NAMALWA (cell line): ENCODE measurements around the gene CD40.

Experiments used
- DNase-seq: peaks from one replicate; pipeline ENCODE4 v3.0.0-alpha.2; 2015; ENCODE audit warnings: low spot score

The CD40 gene

GRCh38 chr20:46123482-46124245 lies 5.5 kb downstream of the CD40 start:
- DNase-seq, result no peak

GRCh38 chr20:46126440-46127056 lies 8.4 kb downstream of the CD40 start:
- no peak for DNase-seq

GRCh38 chr20:46127396-46128010 lies 9.4 kb downstream of the CD40 start:
- DNase-seq, result no peak

GRCh38 chr20:46128310-46129151 lies 10.4 kb downstream of the CD40 start:
- no peak for DNase-seq

- no peak for DNase-seq
Observed at GRCh38 chr20:46129955-46130481, 11.9 kb downstream of the CD40 start.

GRCh38 chr20:46130534-46130933 lies 12.4 kb downstream of the CD40 start:
- no peak for DNase-seq

- DNase-seq, result no peak
Observed at GRCh38 chr20:46131396-46131795, 13.3 kb downstream of the CD40 start.

GRCh38 chr20:46132705-46133120 lies 14.6 kb downstream of the CD40 start:
- DNase-seq, result peak; percentile 73

- DNase-seq, result no peak
Observed at GRCh38 chr20:46133886-46134654, 16.0 kb downstream of the CD40 start.

- DNase-seq, result no peak
Observed at GRCh38 chr20:46134716-46135115, 16.6 kb downstream of the CD40 start.

GRCh38 chr20:46135856-46136633 lies 17.9 kb downstream of the CD40 start:
- DNase-seq, result no peak

- DNase-seq, result no peak
Observed at GRCh38 chr20:46137816-46138215, 19.7 kb downstream of the CD40 start.

GRCh38 chr20:46139266-46139889 lies 21.3 kb downstream of the CD40 start:
- no peak for DNase-seq

GRCh38 chr20:46139908-46140482 lies 21.9 kb downstream of the CD40 start:
- DNase-seq, result no peak

GRCh38 chr20:46142124-46142523 lies 24.0 kb downstream of the CD40 start:
- DNase-seq, result no peak

GRCh38 chr20:46144432-46145025 lies 26.4 kb downstream of the CD40 start:
- no peak for DNase-seq

- no peak for DNase-seq
Observed at GRCh38 chr20:46145713-46146112, 27.6 kb downstream of the CD40 start.

GRCh38 chr20:46148313-46149208 lies 30.4 kb downstream of the CD40 start:
- DNase-seq, result no peak
